Transverse colon (tissue), 4 donors: ENCODE measurements around the gene TP53AIP1. TPM values are rescaled to one million over a fixed set of nuclear protein-coding genes. Genes with fewer than 3 reads are reported as not detected.

Source experiments
- DNase-seq: peaks from one replicate; pipeline ENCODE4 v3.0.0-alpha.2; 2019
- H3K27ac ChIP-seq, 4 donors: fragments of 200-600 bp; sonication (generic); 2 replicates each; pipeline ENCODE4 v1.5.1; 2016 to 2018; ENCODE audit warnings: inconsistent platforms in 4 of 4
- H3K27me3 ChIP-seq: fragments of 200-600 bp; sonication (generic); 2 replicates; pipeline ENCODE4 v1.5.1; 2017; ENCODE audit warnings: inconsistent platforms
- H3K36me3 ChIP-seq, 4 donors: fragments of 200-600 bp; sonication (generic); 2 replicates each; pipeline ENCODE4 v1.5.1; 2017 to 2019; ENCODE audit warnings: inconsistent platforms in 4 of 4
- H3K4me1 ChIP-seq, 4 donors: fragments of 200-600 bp; sonication (generic); 2 replicates each; pipeline ENCODE4 v1.5.1; 2017 to 2020; ENCODE audit warnings: inconsistent platforms in 4 of 4
- H3K4me3 ChIP-seq, 4 donors: fragments of 200-600 bp; sonication (generic); 1 replicate in 1 of 4; 2 replicates in 3 of 4; pipeline versions ENCODE4 v1.5.1 to v1.6.1; 2017 to 2019; ENCODE audit warnings: inconsistent platforms in 4 of 4
- H3K9me3 ChIP-seq, 2 donors: fragments of 200-600 bp; sonication (generic); 2 replicates each; pipeline ENCODE4 v1.5.1; 2017 to 2019; ENCODE audit warnings: inconsistent platforms in 2 of 2
- CTCF ChIP-seq, 5 experiments: fragments of 200-600 bp in 3 of 5; fragments of 450-650 bp in 2 of 5; sonication (generic) in 3 of 5; IDR thresholded peaks; 1 replicate in 2 of 5; 2 replicates in 3 of 5; pipeline ENCODE4 v1.5.1; 2016 to 2017; ENCODE audit warnings: antibody characterized with exemption in 5 of 5, inconsistent platforms in 3 of 5, mild to moderate bottlenecking in 2 of 5, moderate library complexity in 1 of 5
- EP300 ChIP-seq: sonication (generic); formaldehyde crosslinking; IDR thresholded peaks from one replicate; pipeline ENCODE4 v1.6.1; 2017; ENCODE audit warnings: antibody characterized with exemption, low read depth
- POLR2A ChIP-seq: fragments of 450-650 bp; IDR thresholded peaks from one replicate; pipeline ENCODE4 v1.6.1; 2016; ENCODE audit warnings: antibody characterized with exemption, mild to moderate bottlenecking, moderate library complexity
- POLR2AphosphoS5 ChIP-seq, 3 donors: sonication (generic); formaldehyde crosslinking; IDR thresholded peaks; one replicate each; pipeline ENCODE4 v1.6.1; 2016; ENCODE audit warnings: antibody characterized with exemption in 3 of 3
- WGBS, 2 donors: methylation state at CpG; one replicate each; pipeline ENCODE4 v1.1.5; 2018; ENCODE audit warnings: low coverage in 1 of 2; 5-methylcytosine and 5-hydroxymethylcytosine counted together
- in situ Hi-C, 4 donors: fragments of 200-750 bp; cut with MboI; loops; one replicate each; pipeline versions ENCODE4 v1.15.0 to v1.15.1; 2017; ENCODE audit warnings: low sequenced_read_pairs in 3 of 4, low pct_ligation_motif_present in 1 of 4, low pct_unique_long_range_greater_than_20kb in 1 of 4
- intact Hi-C: fragments of 100-400 bp; cut with DNase I; formaldehyde crosslinking; loops from one replicate; pipeline ENCODE4 v1.15.1; 2023; ENCODE audit warnings: low total_unique reads
- total RNA-seq, 4 donors: library from RNA; depleted of rRNA; stranded (reverse); fragments of >200 nt; gene quantifications; one replicate each; pipeline ENCODE4 v1.1.0, GENCODE V29; 2016

TP53AIP1 gene
- total RNA-seq, 4 donors from 2014 or later: 0.20 to 0.48 (median 0.41) TPM; not detected in 1

DNA sequence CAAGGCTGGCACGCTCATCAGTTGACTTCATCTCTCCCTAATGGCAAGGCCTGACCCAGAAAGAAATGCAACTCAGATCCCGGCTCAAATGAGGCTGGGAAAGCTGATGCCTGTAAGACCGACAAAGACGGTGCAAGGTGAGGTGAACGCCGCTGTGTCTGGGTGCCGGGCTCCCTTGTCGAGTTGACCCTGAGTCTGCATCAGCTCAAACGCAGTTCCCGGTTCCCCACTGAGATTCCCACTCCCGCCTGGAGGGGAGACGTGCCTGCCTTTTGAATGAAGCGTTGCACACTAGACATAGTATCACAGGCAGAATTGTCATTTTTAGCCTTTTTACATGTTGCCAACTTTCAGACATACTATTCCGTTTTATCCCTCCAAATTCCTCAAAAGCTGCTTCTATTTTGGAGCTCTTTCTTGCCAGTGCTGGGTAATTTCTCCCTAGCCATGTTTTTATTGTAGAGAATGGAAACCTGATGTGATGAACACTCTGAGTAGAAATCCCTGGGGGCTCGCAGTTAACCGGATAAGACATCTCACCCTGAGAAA is 831 bp upstream of the TP53AIP1 start:
- intact Hi-C loops (no loop called here), in situ Hi-C loops (no loop called here)
- Histone ChIP-seq H3K27me3 (no peaks in the 10 kb centered on the region), H3K4me1 (peaks cover 0 to 4% (median 0%) of the 10 kb centered on the region in 4 donors), H3K4me3 (no peak overlapping the region), H3K27ac (no peak overlapping the region), H3K9me3 (no peaks in the 10 kb centered on the region), H3K36me3 (no peaks in the 10 kb centered on the region)
- no peak for TF ChIP-seq POLR2A
- TF ChIP-seq CTCF (IDR thresholded peaks at IDR 0.05): no peak
- TF ChIP-seq POLR2AphosphoS5 (IDR thresholded peaks at IDR 0.05): no peak
- TF ChIP-seq EP300: no peak
- WGBS, 2 donors: 86% methylated on average over 16 of the region's 16 CpGs; no CpG with 5 or more reads in 1 of the 2 donors
- no peak for DNase-seq

- intact Hi-C loops: no loop called here
Measured at GRCh38 chr11:128942272-128942612, 429 bp downstream of the TP53AIP1 start.

GRCh38 chr11:128941573-128942271 is 949 bp downstream of the TP53AIP1 start:
- H3K27ac ChIP-seq: no peak overlapping the region
- no peak for DNase-seq
- 91% methylated on average over 14 of the region's 14 CpGs; no CpG with 5 or more reads in 1 of the 2 donors for WGBS, 2 donors
- H3K9me3 ChIP-seq: no peaks in the 10 kb centered on the region
- no peaks in the 10 kb centered on the region for H3K36me3 ChIP-seq
- H3K27me3 ChIP-seq: no peaks in the 10 kb centered on the region
- no peak overlapping the region for H3K4me3 ChIP-seq
- in situ Hi-C loops: no loop called here
- intact Hi-C loops: no loop called here
- H3K4me1 ChIP-seq: peaks cover 0 to 4% (median 0%) of the 10 kb centered on the region in 4 donors
- no peak for TF ChIP-seq POLR2A
- TF ChIP-seq CTCF (IDR thresholded peaks at IDR 0.05): no peak
- TF ChIP-seq EP300: no peak
- no peak for TF ChIP-seq POLR2AphosphoS5 (IDR thresholded peaks at IDR 0.05)

More at GRCh38 chr11:128942272-128942612, 429 bp downstream of the TP53AIP1 start:
- no peak overlapping the region for H3K27ac ChIP-seq
- no peak for DNase-seq
- H3K4me3 ChIP-seq: no peak overlapping the region
- in situ Hi-C loops: no loop called here
- H3K4me1 ChIP-seq: peaks cover 0 to 4% (median 0%) of the 10 kb centered on the region in 4 donors
- H3K36me3 ChIP-seq: no peaks in the 10 kb centered on the region
- no peaks in the 10 kb centered on the region for H3K27me3 ChIP-seq
- H3K9me3 ChIP-seq: no peaks in the 10 kb centered on the region
- no peak for TF ChIP-seq CTCF (IDR thresholded peaks at IDR 0.05)
- 93% methylated on average over 13 of the region's 13 CpGs; no CpG with 5 or more reads in 1 of the 2 donors for WGBS, 2 donors

- Histone ChIP-seq H3K4me3 (no peak overlapping the region), H3K27me3 (no peaks in the 10 kb centered on the region), H3K36me3 (no peaks in the 10 kb centered on the region), H3K9me3 (no peaks in the 10 kb centered on the region), H3K27ac (no peak overlapping the region), H3K4me1 (no peaks in the 10 kb centered on the region)
- no peak for TF ChIP-seq POLR2AphosphoS5 (IDR thresholded peaks at IDR 0.05)
- no peak for TF ChIP-seq POLR2A
- TF ChIP-seq CTCF (IDR thresholded peaks at IDR 0.05): no peak
- no peak for TF ChIP-seq EP300
- intact Hi-C loops (no loop called here), in situ Hi-C loops (no loop called here)
- WGBS, 2 donors: 77% methylated on average over 8 of the region's 8 CpGs; no CpG with 5 or more reads in 1 of the 2 donors
- DNase-seq: no peak
Measured at GRCh38 chr11:128941110-128941509, 1.6 kb downstream of the TP53AIP1 start.
